HEK293 (cell line): Measurements from ENCODE around the gene AGAP3.

ENCODE experiments used
- CTCF ChIA-PET: fragments of 350-600 bp; formaldehyde crosslinking; extraction: SDS; loops from one replicate; lab custom pipeline; 2021; ENCODE audit warnings: antibody characterized with exemption; lab: Yijun Ruan, JAX
- POLR2A ChIA-PET: fragments of 300-600 bp; formaldehyde crosslinking; extraction: SDS; loops from one replicate; lab custom pipeline; 2020; ENCODE audit warnings: antibody characterized with exemption, inconsistent platforms; lab: Yijun Ruan, JAX
- H3K27ac ChIP-seq: fragments of 200-500 bp; sonication (Bioruptor generic); 2 replicates; pipeline ENCODE4 v1.5.1; 2014; ENCODE audit warnings: low read depth, low read length, control low read depth, inconsistent platforms; ENCODE audit errors: extremely low read depth
- H3K36me3 ChIP-seq, 2 experiments: fragments of 200-500 bp in 1 of 2; sonication (Bioruptor generic) in 1 of 2; 1 replicate in 1 of 2; 2 replicates in 1 of 2; pipeline ENCODE4 v1.5.1; 2014 to 2017; ENCODE audit warnings: inconsistent platforms in 2 of 2, low read length in 2 of 2; ENCODE audit not compliant: control insufficient read depth in 2 of 2, insufficient read depth in 1 of 2
- H3K4me1 ChIP-seq: fragments of 200-500 bp; sonication (Bioruptor generic); 2 replicates; pipeline ENCODE4 v1.5.1; 2014; ENCODE audit warnings: mild to moderate bottlenecking, low read length, inconsistent platforms; ENCODE audit not compliant: control insufficient read depth, insufficient read depth
- H3K4me3 ChIP-seq: 2 replicates; pipeline ENCODE4 v1.5.1; 2011; ENCODE audit warnings: low read depth, mild to moderate bottlenecking, control low read depth, low read length, moderate library complexity
- H3K9me3 ChIP-seq: fragments of 200-500 bp; sonication (Bioruptor generic); 2 replicates; pipeline ENCODE4 v1.5.1; 2014; ENCODE audit warnings: low read depth, low read length, inconsistent platforms; ENCODE audit not compliant: control insufficient read depth, insufficient read depth
- AEBP2 ChIP-seq: fragments of 450-650 bp; formaldehyde crosslinking; IDR thresholded peaks from 2 replicates; pipeline ENCODE4 v1.5.1; 2016; ENCODE audit warnings: missing biosample characterization, missing genetic modification characterization, borderline replicate concordance
- CTCF ChIP-seq: fragments of 450-650 bp; formaldehyde crosslinking; IDR thresholded peaks from 2 replicates; pipeline ENCODE4 v1.5.1; 2016; ENCODE audit warnings: missing biosample characterization, missing genetic modification characterization
- GLI2 ChIP-seq: fragments of 450-650 bp; formaldehyde crosslinking; IDR thresholded peaks from 2 replicates; pipeline ENCODE4; 2017; ENCODE audit warnings: missing biosample characterization, missing genetic modification characterization, low read depth, borderline replicate concordance
- HIC1 ChIP-seq: fragments of 450-650 bp; formaldehyde crosslinking; IDR thresholded peaks from 2 replicates; pipeline ENCODE4 v1.5.1; 2016; ENCODE audit warnings: missing biosample characterization, missing genetic modification characterization
- KLF7 ChIP-seq: fragments of 450-650 bp; formaldehyde crosslinking; IDR thresholded peaks from 2 replicates; pipeline ENCODE4 v1.5.1; 2016; ENCODE audit warnings: missing biosample characterization, missing genetic modification characterization, borderline replicate concordance
- WT1 ChIP-seq: fragments of 450-650 bp; formaldehyde crosslinking; IDR thresholded peaks from 2 replicates; pipeline ENCODE4 v1.5.1; 2016; ENCODE audit warnings: missing biosample characterization, missing genetic modification characterization
- ZEB2 ChIP-seq: fragments of 450-650 bp; formaldehyde crosslinking; IDR thresholded peaks from 2 replicates; pipeline ENCODE4 v1.5.1; 2016; ENCODE audit warnings: missing biosample characterization, missing genetic modification characterization
- ZNF2 ChIP-seq: fragments of 450-650 bp; formaldehyde crosslinking; IDR thresholded peaks from 2 replicates; pipeline ENCODE4 v1.5.1; 2016; ENCODE audit warnings: missing biosample characterization, missing genetic modification characterization
- ZNF239 ChIP-seq: fragments of 450-650 bp; formaldehyde crosslinking; IDR thresholded peaks from 2 replicates; pipeline ENCODE4 v1.5.1; 2016; ENCODE audit warnings: missing biosample characterization, missing genetic modification characterization
- ZNF341 ChIP-seq: fragments of 450-650 bp; formaldehyde crosslinking; IDR thresholded peaks from 2 replicates; pipeline ENCODE4; 2016; ENCODE audit warnings: low read depth, missing biosample characterization, missing genetic modification characterization
- ZNF513 ChIP-seq: fragments of 450-650 bp; IDR thresholded peaks from 2 replicates; pipeline ENCODE4 v1.5.1; 2018; ENCODE audit warnings: missing biosample characterization, missing genetic modification characterization
- ZNF530 ChIP-seq: fragments of 450-650 bp; formaldehyde crosslinking; IDR thresholded peaks from 2 replicates; pipeline ENCODE4 v1.5.1; 2016; ENCODE audit warnings: low read depth, missing biosample characterization, missing genetic modification characterization
- ZNF600 ChIP-seq: fragments of 450-650 bp; formaldehyde crosslinking; IDR thresholded peaks from 2 replicates; pipeline ENCODE4 v1.5.1; 2016; ENCODE audit warnings: missing biosample characterization, missing genetic modification characterization
- ZNF791 ChIP-seq: fragments of 450-650 bp; formaldehyde crosslinking; IDR thresholded peaks from 2 replicates; pipeline ENCODE4 v1.5.1; 2016; ENCODE audit warnings: missing biosample characterization, missing genetic modification characterization

AGAP3 gene

GRCh38 chr7:151075978-151076426, 10.3 kb upstream of the AGAP3 start:
- Histone ChIP-seq H3K27ac (no peak overlapping the region), H3K4me1 (peaks cover 4% of the 10 kb centered on the region; the same call in 1 of the 2 replicates), H3K4me3 (no peak overlapping the region), H3K9me3 (no peaks in the 10 kb centered on the region), H3K36me3 (peaks cover 15 to 77% of the 10 kb centered on the region in 2 experiments; a peak in 2 of 3 replicates)
- ChIA-PET CTCF (interaction anchor here (1.9 kb wide), 1 partner anchor 35 kb away, joined by 9 read pairs; no protein-coding TSS in a partner anchor), POLR2A (interaction anchor here (0.8 to 4.8 kb wide), 5 partner anchors 8 to 48 kb away, joined by 4 to 22 read pairs (median 7); partner anchors contain the start of genes ABCB8 and SLC4A2)
- no peak for TF ChIP-seq ZNF239 (tag by site-specific recombination)
- no peak for TF ChIP-seq ZNF530 (tag by site-specific recombination)
- peak; percentile 59 for TF ChIP-seq ZNF600 (tag by site-specific recombination)
- peak; percentile 56; the same call in 1 of the 2 replicates for TF ChIP-seq WT1 (tag by site-specific recombination)
- TF ChIP-seq ZNF791 (tag by site-specific recombination) = no peak
- TF ChIP-seq KLF7 (tag by site-specific recombination) = 0 out of 2 replicates have a peak, but pooled peaks have one; percentile 18
- TF ChIP-seq ZNF513 (tag by site-specific recombination) = peak; percentile 61
- TF ChIP-seq ZNF341 = 0 out of 2 replicates have a peak, but pooled peaks have one; percentile 28
- peak; percentile 16; the same call in 1 of the 2 replicates for TF ChIP-seq HIC1 (tag by site-specific recombination)
- TF ChIP-seq AEBP2 (tag by site-specific recombination) = no peak

- H3K4me3 ChIP-seq = no peak overlapping the region
- no peak overlapping the region for H3K27ac ChIP-seq
- CTCF ChIA-PET = interaction anchor here (0.5 to 1.9 kb wide), 6 partner anchors 11 to 262 kb away, joined by 3 to 9 read pairs (median 4); no protein-coding TSS in a partner anchor
- H3K4me1 ChIP-seq = peaks cover 6% of the 10 kb centered on the region; the same call in 1 of the 2 replicates
- H3K36me3 ChIP-seq = peaks cover 14 to 66% of the 10 kb centered on the region in 2 experiments; a peak in 2 of 3 replicates
- TF ChIP-seq ZEB2 (tag by site-specific recombination) = no peak
- 0 out of 2 replicates have a peak, but pooled peaks have one; percentile 60 for TF ChIP-seq ZNF600 (tag by site-specific recombination)
- peak; percentile 77 for TF ChIP-seq CTCF (tag by site-specific recombination)
- peak; percentile 90 for TF ChIP-seq HIC1 (tag by site-specific recombination)
- TF ChIP-seq GLI2 (tag by site-specific recombination) = no peak
- TF ChIP-seq ZNF2 (tag by site-specific recombination) = peak; percentile 64; the same call in 1 of the 2 replicates
- POLR2A ChIA-PET = interaction anchor here (1.0 to 4.8 kb wide), 9 partner anchors 8 to 49 kb away, joined by 4 to 22 read pairs (median 6); partner anchors contain the start of genes ABCB8, CDK5 and SLC4A2
- H3K9me3 ChIP-seq = no peaks in the 10 kb centered on the region
These were observed 9.2 kb upstream of the AGAP3 start for GRCh38 chr7:151076863-151077704.
